ENCODE results near the gene GALNT3. TPM values are rescaled to one million over a fixed set of nuclear protein-coding genes. Genes with fewer than 3 reads are reported as not detected.

The GALNT3 gene
- total and polyA plus RNA-seq, 2 of the 13 experiments (the other 11 are each of a cell fraction or from before 2014, with no cell fraction given) = 0.29 to 0.30 TPM

GRCh38 chr2:165791421-165792103 lies 2.5 kb downstream of the GALNT3 start:
- Histone ChIP-seq H3K27ac (ENCODE audit: extremely low read length, insufficient read depth, low read length) (no peak overlapping the region), H3K79me2 (ENCODE audit: insufficient read depth, low read length) (no peaks in the 10 kb centered on the region), H3K4me2 (ENCODE audit: low read depth, low read length) (no peak overlapping the region), H3K27me3 (ENCODE audit: control insufficient read depth in 1 of 2, insufficient read depth in 2 of 2, low read length in 2 of 2) (peaks cover 14 to 38% of the 10 kb centered on the region in 2 experiments; a peak in 4 of 5 replicates), H3K4me3 (replicated peaks in 1 of 3; ENCODE audit: insufficient read depth in 1 of 3, low read depth in 2 of 3, low read length in 3 of 3) (no peak overlapping the region), H3K9me3 (ENCODE audit: low read length) (no peaks in the 10 kb centered on the region), H2AFZ (ENCODE audit: low read length) (no peak overlapping the region), H3K9ac (ENCODE audit: insufficient read depth, low read depth, low read length) (no peak overlapping the region), H4K20me1 (ENCODE audit: insufficient read depth, low read length) (no peaks in the 10 kb centered on the region), H3K4me1 (ENCODE audit: insufficient read depth, low read length) (0 out of 2 replicates have a peak, but pooled peaks cover 12% of the 10 kb centered on the region), H3K36me3 (replicated peaks in 1 of 2; ENCODE audit: control insufficient read depth in 1 of 2, insufficient read depth in 2 of 2, low read length in 2 of 2) (no peaks in the 10 kb centered on the region)
- CTCF ChIA-PET (ENCODE audit: low intra/inter-chr PET ratio, low total read pairs) = no interaction called here
- ATAC-seq = no peak
- no TSS peak for BruUV-seq (replicated peaks)
- 0% methylated on average over 2 of the region's 2 CpGs for WGBS (ENCODE audit: low lambda C conversion rate)
- intact Hi-C loops (cut with micrococcal nuclease; ENCODE audit: unreplicated experiment) = no loop called here
- FAIRE-seq = no peak
- in situ Hi-C loops (cut with HindIII; ENCODE audit: extremely low pct_ligation_motif_present, low pct_unique_long_range_greater_than_20kb) = no loop called here
- POLR2A ChIA-PET = no interaction called here
- no peak for DNase-seq (ENCODE audit: low spot score)
- TF ChIP-seq LBX2 (CRISPR knock-in tag; IDR thresholded peaks at IDR 0.05; ENCODE audit: borderline replicate concordance) (no peak), ZSCAN22 (CRISPR knock-in tag; IDR thresholded peaks at IDR 0.05) (no peak), ZNF430 (CRISPR knock-in tag; IDR thresholded peaks at IDR 0.05) (no peak), ZNF724P (CRISPR knock-in tag; IDR thresholded peaks at IDR 0.05; ENCODE audit: borderline replicate concordance) (no peak), ZNF768 (CRISPR knock-in tag; IDR thresholded peaks at IDR 0.05) (no peak), BRF2 (CRISPR knock-in tag; IDR thresholded peaks at IDR 0.05) (no peak), ATF7 (IDR thresholded peaks at IDR 0.05) (no peak), ATF7 (CRISPR knock-in tag; IDR thresholded peaks at IDR 0.05) (no peak), PAX8 (CRISPR knock-in tag; IDR thresholded peaks at IDR 0.05; ENCODE audit: borderline replicate concordance) (no peak), ZNF124 (CRISPR knock-in tag; IDR thresholded peaks at IDR 0.05) (no peak)

Measured in HepG2 (cell line).